ENCODE measurements around the gene COL4A1.

GRCh38 chr13:110333837-110334236 is 26.9 kb upstream of the COL4A1 start:
- TF ChIP-seq YY1 (IDR thresholded peaks at IDR 0.05; ENCODE audit: insufficient read depth, insufficient read length): no peak
- no peak for TF ChIP-seq SUZ12 (IDR thresholded peaks at IDR 0.05; ENCODE audit: extremely low read depth, insufficient read depth, insufficient read length)
